WTC11 (cell line): ENCODE results near the gene GPATCH4.

ENCODE experiments used
- CREB1 ChIP-seq: sonication (generic); formaldehyde crosslinking; IDR thresholded peaks from 2 replicates; pipeline ENCODE4 v1.8.0; 2023; ENCODE audit warnings: mild to moderate bottlenecking, missing genetic modification reagents
- FOXK1 ChIP-seq: sonication (generic); formaldehyde crosslinking; IDR thresholded peaks from 2 replicates; pipeline ENCODE4 v1.8.0; 2022; ENCODE audit warnings: mild to moderate bottlenecking, moderate library complexity, missing genetic modification reagents
- MXD4 ChIP-seq: fragments of 250-450 bp; sonication (Bioruptor Pico); IDR thresholded peaks from 2 replicates; pipeline ENCODE4 v1.8.0; 2021; ENCODE audit warnings: mild to moderate bottlenecking, moderate library complexity, borderline replicate concordance
- NR1H2 ChIP-seq: sonication (generic); formaldehyde crosslinking; IDR thresholded peaks from 2 replicates; pipeline ENCODE4 v1.9.0; 2021; ENCODE audit warnings: mild to moderate bottlenecking, moderate library complexity, missing genetic modification reagents
- TEAD4 ChIP-seq: sonication (generic); formaldehyde crosslinking; IDR thresholded peaks from 2 replicates; pipeline ENCODE4 v1.8.0; 2022; ENCODE audit warnings: mild to moderate bottlenecking, missing genetic modification reagents
- TF ChIP-seq, protein P1 (sequence below): fragments of 200-600 bp; IDR thresholded peaks from 2 replicates; pipeline ENCODE4 v1.8.0; 2022; ENCODE audit warnings: antibody characterized with exemption
- TF ChIP-seq, protein P2 (sequence below): fragments of 250-450 bp; sonication (Bioruptor Pico); conservative IDR thresholded peaks from 2 replicates; pipeline ENCODE4 v1.9.0; 2021; ENCODE audit warnings: mild to moderate bottlenecking
- TF ChIP-seq, protein P3 (sequence below): sonication (generic); formaldehyde crosslinking; IDR thresholded peaks from 2 replicates; pipeline ENCODE4 v1.8.0; 2022; ENCODE audit warnings: missing genetic modification reagents
- TF ChIP-seq, protein P4 (sequence below): sonication (generic); formaldehyde crosslinking; IDR thresholded peaks from 2 replicates; pipeline ENCODE4 v1.8.1; 2022; ENCODE audit warnings: mild to moderate bottlenecking, moderate library complexity, missing genetic modification reagents

DNA sequence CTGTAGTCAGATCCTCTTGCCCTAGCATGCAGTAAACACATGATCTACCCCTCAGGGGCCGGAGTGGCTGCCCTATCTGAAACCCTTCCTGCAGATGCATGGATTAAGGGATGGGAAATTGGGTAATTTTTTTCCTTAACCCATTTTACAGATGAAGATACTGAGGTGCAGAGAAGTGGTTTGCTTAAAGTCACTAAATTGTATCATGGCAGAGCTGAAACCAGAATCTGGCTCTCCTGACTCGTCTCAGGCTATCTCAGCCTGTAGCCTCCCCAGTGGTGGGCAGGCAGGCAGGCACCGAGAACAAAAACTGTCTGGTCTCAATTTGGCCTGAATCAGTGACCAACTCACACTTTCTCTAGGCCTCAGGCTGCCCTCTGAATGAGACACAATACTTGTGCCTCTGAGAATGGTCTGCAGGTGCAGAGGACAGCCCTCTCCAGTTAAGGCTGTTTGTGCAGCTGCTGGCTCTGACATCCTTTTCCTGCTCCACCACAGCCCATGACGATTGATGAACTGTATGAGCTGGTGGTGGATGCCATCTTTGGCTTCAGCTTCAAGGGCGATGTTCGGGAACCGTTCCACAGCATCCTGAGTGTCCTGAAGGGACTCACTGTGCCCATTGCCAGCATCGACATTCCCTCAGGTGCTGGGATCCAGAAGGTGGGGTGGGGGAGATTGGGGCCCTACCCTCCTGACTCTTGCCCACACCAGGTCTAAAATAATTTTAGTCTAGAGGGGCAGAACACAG lies 8.2 kb downstream of the GPATCH4 start:
- no peak for TF ChIP-seq NR1H2 (CRISPR knock-in tag)
- TF ChIP-seq, protein P1, sequence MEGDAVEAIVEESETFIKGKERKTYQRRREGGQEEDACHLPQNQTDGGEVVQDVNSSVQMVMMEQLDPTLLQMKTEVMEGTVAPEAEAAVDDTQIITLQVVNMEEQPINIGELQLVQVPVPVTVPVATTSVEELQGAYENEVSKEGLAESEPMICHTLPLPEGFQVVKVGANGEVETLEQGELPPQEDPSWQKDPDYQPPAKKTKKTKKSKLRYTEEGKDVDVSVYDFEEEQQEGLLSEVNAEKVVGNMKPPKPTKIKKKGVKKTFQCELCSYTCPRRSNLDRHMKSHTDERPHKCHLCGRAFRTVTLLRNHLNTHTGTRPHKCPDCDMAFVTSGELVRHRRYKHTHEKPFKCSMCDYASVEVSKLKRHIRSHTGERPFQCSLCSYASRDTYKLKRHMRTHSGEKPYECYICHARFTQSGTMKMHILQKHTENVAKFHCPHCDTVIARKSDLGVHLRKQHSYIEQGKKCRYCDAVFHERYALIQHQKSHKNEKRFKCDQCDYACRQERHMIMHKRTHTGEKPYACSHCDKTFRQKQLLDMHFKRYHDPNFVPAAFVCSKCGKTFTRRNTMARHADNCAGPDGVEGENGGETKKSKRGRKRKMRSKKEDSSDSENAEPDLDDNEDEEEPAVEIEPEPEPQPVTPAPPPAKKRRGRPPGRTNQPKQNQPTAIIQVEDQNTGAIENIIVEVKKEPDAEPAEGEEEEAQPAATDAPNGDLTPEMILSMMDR = no peak
- no peak for TF ChIP-seq CREB1 (CRISPR knock-in tag)
- TF ChIP-seq, protein P2, sequence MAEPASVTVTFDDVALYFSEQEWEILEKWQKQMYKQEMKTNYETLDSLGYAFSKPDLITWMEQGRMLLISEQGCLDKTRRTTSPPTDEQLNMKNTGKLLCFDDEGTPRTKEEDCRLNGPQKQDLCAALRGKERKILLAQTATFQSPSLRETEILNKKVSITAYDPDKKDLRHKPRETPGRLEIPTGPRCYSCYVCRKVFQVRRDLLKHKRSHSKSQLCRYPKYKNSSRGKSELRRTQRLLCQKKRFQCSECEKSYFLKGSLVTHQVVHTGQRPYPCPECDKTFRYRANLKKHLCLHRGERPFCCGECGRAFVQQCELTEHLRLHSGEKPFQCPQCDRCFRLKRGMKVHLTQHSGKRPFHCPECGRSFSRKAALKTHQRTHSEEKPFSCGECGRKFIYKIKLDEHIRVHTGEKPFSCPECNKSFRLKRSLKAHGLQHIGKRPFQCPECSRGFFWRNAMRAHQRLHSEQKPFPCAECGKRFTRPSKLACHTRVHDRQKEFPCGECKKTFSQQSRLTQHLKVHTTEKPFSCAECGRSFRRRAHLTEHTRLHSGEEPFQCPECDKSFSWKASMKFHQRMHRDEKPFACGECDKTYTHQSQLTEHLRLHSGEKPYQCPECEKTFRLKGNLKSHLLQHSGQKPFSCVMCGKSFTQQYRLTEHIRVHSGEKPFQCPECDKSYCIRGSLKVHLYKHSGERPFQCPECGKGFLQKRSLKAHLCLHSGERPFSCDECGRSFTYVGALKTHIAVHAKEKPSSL = no peak
- TF ChIP-seq FOXK1 (CRISPR knock-in tag) = no peak
- TF ChIP-seq MXD4 (CRISPR knock-in tag) = no peak
- TF ChIP-seq, protein P3, sequence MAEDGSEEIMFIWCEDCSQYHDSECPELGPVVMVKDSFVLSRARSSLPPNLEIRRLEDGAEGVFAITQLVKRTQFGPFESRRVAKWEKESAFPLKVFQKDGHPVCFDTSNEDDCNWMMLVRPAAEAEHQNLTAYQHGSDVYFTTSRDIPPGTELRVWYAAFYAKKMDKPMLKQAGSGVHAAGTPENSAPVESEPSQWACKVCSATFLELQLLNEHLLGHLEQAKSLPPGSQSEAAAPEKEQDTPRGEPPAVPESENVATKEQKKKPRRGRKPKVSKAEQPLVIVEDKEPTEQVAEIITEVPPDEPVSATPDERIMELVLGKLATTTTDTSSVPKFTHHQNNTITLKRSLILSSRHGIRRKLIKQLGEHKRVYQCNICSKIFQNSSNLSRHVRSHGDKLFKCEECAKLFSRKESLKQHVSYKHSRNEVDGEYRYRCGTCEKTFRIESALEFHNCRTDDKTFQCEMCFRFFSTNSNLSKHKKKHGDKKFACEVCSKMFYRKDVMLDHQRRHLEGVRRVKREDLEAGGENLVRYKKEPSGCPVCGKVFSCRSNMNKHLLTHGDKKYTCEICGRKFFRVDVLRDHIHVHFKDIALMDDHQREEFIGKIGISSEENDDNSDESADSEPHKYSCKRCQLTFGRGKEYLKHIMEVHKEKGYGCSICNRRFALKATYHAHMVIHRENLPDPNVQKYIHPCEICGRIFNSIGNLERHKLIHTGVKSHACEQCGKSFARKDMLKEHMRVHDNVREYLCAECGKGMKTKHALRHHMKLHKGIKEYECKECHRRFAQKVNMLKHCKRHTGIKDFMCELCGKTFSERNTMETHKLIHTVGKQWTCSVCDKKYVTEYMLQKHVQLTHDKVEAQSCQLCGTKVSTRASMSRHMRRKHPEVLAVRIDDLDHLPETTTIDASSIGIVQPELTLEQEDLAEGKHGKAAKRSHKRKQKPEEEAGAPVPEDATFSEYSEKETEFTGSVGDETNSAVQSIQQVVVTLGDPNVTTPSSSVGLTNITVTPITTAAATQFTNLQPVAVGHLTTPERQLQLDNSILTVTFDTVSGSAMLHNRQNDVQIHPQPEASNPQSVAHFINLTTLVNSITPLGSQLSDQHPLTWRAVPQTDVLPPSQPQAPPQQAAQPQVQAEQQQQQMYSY (CRISPR knock-in tag) = no peak
- TF ChIP-seq TEAD4 (CRISPR knock-in tag) = no peak
- TF ChIP-seq, protein P4, sequence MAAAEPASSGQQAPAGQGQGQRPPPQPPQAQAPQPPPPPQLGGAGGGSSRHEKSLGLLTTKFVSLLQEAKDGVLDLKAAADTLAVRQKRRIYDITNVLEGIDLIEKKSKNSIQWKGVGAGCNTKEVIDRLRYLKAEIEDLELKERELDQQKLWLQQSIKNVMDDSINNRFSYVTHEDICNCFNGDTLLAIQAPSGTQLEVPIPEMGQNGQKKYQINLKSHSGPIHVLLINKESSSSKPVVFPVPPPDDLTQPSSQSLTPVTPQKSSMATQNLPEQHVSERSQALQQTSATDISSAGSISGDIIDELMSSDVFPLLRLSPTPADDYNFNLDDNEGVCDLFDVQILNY (CRISPR knock-in tag) = no peak
